Stimulated activated CD4-positive, alpha-beta T cell treated with anti-CD3 and anti-CD28 coated beads, Interleukin-12 subunit alpha, Interleukin-12 subunit beta, amount 100 ng/mL, for 24 hours (primary cell): ENCODE results near the gene ZNF813.

Experiments used
- DNase-seq, 2 experiments: peaks; one replicate each; pipeline ENCODE4 v3.0.0-alpha.2; 2020; ENCODE audit warnings: low read depth in 2 of 2

Gene ZNF813

DNA sequence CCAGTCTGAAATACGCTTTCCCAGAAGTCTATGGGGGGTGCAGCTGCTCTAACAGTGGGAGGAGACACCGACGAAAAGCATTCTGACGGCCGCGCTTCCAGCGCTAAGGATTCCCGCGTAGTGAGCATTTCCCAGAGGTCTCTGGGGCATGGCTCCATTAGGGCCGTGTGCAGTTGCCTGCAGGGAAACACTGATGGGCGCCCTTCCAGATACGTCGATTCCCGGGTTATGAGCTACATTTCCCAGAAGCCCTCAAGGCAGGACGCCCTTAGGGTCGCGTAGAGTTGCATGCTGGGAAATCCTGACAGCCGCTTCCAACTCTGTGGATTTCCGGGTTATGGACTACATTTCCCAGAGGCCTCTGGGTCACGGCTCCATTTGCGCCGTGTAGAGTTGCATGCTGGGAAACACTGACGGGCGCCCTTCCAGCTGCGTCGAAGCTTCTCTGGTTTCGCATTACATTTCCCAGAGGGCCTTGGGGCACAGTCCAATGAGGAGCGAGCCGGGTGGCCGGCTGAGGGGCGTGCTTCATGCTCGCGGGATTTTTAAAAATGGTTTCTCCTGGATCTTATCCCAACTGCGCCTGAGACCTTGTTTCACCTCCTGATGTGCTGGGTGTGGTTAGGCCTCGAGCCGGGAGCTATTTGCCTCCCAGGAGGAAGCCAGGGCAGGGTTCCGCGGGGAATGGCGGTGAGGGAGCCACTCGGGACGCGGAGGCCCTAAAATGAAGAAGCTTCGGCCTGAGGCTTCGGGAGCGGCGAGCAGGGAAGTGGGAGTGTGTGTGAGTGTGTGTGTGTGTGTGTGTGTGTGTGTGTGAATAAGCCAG lies 53.2 kb downstream of the ZNF813 start:
- peak; percentile 75 for DNase-seq

DNA sequence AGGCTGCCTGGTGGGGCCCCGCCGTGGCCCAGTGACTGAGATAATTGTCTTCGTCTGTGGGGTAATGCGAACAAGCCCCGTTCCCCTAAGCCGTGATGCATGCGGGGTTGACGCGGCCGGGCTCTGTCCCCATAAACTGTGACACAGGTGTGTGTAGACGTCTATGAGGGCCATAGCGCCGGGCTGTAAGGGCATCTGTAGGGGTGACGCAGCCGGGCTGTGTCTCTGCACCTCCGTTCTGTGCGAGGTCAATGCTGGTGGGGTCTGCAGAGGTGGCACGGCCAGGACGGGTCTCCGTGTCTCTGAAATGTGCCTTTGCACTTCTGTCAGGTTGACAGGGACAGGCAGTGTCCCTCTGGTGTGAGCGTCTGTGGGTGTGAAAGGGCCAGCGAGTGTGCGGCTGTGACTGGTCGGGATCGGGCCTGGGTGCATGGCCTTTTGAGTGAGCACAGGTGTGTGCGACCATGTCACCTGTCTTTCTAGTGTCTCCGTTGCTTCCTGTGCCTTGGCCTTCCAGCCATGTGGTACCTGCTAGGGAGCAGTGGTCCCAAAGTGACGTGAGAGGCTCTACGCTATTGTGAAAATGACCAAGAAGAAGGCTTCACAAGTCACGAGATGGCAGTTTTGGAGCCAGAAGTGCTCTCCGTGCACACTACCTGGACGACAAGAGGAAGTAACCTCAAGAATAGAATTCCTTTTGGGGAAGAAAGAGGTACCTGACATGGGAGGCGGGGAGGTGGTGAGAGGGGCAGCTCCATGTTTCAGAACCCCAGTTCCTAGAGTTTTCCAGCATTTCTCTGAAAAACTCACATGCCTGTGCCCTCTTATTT lies 54.1 kb downstream of the ZNF813 start:
- DNase-seq: no peak

DNA sequence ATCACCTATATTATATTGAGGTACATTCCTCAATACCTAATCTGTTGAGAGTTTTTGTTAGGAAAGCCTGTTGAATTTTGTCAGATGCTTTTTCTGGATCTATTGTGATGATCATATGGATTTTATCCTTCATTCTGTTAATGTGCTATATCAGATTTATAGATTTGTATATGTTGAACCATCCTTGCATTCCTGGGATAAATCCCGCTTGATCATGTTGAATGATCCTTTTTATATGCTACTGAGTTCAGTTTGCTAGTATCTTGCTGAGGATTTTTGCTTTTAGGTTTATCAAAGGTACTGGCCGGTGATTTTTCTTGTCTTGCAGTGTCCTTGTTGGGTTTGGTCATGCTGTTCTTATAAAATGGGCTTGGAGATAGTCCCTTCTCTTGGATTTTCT lies 58.4 kb downstream of the ZNF813 start:
- DNase-seq: no peak

DNA sequence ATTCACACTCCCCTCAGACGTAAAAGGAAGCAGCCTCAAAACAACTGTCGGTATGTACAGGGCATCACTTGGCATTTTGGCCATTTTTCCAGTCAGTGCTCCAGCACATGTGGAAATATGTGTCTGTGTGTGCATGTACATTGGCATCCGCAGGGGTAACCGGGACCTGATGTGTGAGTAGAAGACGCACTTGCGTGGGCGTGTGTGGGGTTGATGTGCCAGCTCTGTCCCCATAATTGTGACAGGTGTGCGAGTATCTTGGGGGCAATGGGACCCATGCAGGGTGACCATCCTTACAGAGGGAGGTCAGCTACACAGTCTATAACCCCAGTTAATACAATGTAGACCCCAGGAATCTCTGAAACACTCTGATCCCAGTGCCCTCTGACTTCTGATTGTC lies 63.1 kb downstream of the ZNF813 start:
- no peak for DNase-seq

DNA sequence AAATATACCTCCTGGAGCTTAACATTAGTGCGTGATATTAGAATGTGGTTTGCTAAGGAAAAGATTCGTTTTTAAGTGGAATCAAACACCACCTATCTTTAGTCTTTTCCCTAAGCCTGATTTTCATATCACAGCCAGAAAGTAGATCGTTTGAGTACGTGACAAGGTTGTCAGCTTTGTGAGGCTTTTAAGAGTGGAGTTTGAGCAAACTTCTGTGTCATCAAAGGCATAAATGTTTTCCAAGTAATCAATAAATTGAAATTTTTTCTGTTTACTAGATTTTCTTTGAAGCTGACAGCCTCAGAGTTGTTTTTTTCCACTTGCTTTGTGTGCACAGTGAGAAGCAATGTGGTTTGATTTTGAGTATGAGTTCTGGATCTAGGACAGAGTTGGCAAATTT lies 63.9 kb downstream of the ZNF813 start:
- no peak for DNase-seq

DNA sequence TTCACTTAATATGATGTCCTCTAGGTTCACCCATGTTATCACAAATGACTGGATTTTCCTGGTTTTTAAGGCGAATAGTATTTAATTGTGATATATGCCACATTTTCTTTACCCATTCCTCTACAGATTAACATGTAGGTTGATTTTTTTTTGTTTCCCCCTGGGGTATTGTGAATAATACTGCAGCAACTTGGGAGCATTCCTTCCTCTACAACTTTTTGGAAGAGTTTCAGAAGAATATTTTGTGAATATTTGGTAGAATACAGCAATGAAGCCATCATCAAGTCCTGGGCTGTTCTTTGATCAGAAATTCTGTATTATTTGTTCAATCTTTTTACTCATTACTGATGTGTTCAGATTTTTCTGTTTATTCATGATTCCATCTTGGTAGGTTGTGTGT lies 64.8 kb downstream of the ZNF813 start:
- DNase-seq: no peak

DNA sequence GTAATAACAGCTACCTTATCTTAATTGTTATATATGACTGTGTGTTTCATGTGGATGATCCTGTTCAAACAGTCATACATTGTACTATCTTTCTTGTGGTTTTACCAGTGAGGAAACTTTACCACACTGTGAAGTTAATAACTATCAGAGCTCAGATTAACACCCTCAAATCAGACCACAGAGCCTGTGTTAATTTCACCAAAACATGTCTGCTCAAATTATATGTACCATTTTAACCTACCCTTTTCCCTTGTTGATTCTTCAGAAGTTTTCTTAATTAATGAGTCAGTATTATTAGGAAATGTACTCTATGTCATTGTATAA lies 68.7 kb downstream of the ZNF813 start:
- DNase-seq: no peak

DNA sequence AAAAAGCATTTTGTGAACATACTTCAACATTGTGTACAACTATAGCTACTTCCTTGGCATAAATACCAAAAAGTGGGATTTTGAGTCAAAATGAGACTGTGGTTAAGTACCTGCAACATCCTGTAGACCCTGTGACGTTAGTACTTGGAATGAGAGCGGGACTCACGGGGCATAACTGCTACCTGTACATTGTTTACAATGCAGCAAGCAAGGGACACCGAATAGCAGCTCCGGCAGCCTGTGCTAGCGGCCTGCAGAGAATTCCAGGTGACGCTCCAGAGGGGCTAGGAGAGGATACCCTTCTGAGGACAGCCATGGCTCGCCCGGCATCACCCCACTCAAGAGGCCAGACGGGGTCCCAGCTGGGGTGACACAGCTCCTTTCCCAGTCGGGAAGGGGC lies 69.6 kb downstream of the ZNF813 start:
- DNase-seq: no peak

DNA sequence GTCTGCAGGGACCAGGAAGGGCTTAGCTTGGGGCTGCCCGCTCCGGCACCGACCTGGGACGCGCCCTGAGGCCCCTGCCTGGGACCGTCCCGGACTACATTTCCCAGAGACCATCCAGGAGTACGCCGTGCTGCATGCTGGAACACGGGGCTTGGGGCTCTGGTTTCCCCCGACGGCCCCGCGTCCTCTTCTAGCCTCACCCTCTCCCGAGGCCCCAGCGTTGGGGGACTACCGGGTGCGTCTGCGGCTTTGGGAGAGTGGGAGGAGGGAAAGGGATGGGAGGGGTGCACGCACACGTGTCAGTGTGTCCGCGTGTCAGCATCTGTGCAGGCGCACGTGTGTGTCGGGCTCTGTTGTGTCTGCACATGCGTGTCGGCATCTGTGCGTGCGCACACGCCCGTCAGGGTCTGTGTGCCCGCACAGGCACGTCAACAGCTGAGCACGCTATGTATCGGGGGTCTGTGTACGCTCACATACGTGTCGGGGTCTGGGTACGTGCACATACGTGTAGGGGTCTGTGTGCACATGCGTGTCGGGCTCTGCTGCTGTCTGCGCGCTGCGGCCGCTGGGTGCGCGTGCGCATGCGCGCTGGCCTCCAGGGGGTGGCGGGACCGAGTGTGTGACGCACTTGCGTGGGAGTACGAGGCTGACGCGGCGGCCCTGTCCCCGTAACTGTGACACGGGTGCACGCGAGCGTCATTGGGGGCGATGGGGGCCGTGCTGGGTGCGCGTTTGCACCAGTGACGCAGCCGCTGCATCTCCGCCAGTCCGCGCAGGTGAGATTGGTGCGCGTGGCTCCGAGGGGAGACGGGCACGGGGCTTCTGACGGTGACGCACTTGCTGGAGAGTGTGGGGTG lies 70.2 kb downstream of the ZNF813 start, which contains the start of gene ZNF331:
TSS of gene ZNF331 (plus strand) at position 625 of the 857 bp plus-strand sequence. CDS start 31,232 bp downstream, outside the sequence.
- peak; percentile 69 to 84 for DNase-seq

DNA sequence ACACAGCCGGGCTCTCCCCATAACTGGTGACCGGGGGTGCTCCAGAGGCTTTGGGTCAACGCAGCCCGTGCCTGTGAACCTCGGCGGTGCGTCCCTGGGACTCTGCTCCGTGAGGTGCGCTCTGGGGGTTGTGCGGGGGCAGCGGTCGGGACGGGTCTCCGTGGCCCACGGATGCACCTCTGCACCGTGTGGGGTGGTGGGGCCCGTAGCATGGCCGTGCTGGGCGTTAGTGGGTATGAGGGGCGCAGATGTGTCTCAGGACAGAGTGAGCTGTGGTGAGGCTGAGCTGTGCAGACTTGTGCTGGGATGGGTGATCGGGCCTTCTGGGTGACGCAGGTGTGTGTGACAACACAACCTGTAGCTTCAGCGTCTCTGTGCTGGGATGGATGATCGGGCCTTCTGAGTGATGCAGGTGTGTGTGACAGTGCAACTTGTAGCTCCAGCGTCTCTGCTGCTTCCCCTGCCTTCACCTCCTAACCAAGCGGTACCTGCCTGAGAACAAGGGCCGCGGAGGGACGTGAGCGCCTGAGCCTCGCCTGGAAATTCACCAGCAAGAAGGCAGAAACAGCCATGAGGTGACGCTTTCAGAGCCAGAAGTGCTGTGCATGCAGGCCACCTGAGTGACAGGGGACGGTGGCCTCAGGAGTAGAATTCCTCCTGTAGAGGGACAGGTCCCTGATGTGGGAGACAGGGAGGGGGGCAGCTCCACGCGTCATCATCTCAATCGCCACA lies 71.0 kb downstream of the ZNF813 start:
- no peak for DNase-seq

DNA sequence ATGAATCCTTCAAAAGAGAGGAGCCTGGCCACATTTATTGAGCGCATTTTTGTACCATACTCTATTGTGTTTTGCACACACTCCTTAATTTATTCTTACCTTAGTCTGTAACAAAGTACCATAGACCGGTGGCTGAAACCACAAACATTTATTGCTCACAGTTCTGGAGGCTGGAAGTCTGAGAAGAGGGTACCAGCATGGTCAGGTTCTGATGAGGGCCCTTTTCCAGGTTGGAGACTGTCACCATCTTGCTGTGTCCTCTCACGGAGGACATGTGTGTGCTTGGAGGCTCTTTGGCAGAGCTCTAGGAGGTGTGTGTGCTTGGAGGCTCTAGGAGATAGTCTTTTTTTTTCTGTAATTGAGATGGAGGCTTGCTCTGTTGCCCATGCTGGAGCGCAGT lies 72.6 kb downstream of the ZNF813 start:
- no peak for DNase-seq

DNA sequence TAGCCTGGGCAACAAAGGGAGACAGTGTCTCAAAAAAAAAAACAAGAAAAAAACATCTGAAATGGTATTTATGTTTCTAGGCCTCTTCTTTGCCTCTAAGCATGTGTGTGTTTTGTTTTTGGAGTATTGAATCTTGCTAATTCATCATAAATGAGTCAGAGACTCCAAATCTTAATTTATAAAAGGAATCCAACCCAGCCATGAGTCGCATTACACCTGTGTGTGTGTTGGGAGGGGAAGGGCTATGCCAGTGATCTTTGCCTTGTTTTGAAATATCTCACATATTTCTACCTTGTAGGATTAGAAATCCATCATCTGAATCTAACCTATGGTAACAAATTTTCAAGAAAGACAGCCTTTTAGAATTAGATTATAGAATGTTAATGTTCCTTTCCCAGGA lies 74.4 kb downstream of the ZNF813 start:
- no peak for DNase-seq

DNA sequence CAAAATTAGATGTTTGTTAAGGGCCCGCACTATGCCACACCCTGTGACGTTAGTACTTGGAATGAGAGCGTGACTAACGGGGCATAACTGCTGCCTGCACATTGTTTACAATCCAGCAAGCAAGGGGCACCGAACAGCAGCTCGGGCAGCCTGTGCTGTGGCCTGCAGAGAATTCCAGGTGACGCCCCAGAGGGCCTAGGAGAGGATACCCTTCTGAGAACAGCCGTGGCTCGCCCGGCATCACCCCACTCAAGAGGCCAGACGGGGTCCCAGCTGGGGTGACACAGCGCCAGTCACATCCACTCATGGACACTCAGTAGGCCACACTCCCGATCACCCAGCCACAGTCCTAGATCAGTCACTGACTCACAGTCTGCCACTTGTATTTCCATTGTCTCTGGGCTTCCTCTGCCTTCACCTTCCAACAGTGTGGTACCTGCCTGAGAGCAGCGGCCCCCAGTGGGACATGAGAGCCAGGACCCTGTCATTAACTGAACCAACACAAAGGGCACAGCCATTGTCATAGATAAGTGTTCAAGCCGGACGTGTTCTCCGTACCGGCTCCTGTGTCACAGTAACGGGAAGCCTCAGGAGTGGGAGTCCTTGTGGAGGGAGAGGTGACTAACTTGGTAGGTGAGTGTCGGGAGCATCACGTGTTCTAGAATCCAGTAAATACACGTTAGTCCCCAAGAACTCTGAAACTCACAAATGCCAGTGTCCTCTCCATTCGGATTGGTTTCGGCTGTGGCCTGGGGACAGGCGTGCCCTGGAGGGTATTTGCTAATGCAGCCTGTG lies 77.9 kb downstream of the ZNF813 start:
- no peak for DNase-seq
